Gastrocnemius medialis (tissue), 4 donors: Measurements from ENCODE around the gene SMTNL2.

Experiments
- CTCF ChIP-seq, 5 experiments: fragments of 450-650 bp in 3 of 5; fragments of 200-600 bp in 2 of 5; sonication (generic) in 2 of 5; IDR thresholded peaks in 4 of 5; conservative IDR thresholded peaks in 1 of 5; 1 replicate in 4 of 5; 2 replicates in 1 of 5; pipeline ENCODE4 v1.5.1; 2016 to 2019; ENCODE audit warnings: antibody characterized with exemption in 5 of 5, mild to moderate bottlenecking in 3 of 5, moderate library complexity in 3 of 5
- POLR2A ChIP-seq, 2 donors: fragments of 450-650 bp; IDR thresholded peaks; one replicate each; pipeline ENCODE4 v1.6.1; 2017; ENCODE audit warnings: antibody characterized with exemption in 2 of 2, mild to moderate bottlenecking in 2 of 2, moderate library complexity in 2 of 2

GRCh38 chr17:4536742-4537411 is 47.5 kb upstream of the SMTNL2 start:
- TF ChIP-seq CTCF (IDR thresholded peaks at IDR 0.05 in 4 of 5, conservative IDR thresholded peaks at IDR 0.05 in 1 of 5) (no peak), POLR2A (IDR thresholded peaks at IDR 0.05) (no peak)
